Sigmoid colon (tissue), 7 donors: ENCODE data around the gene DPY19L3. TPM values are rescaled to one million over a fixed set of nuclear protein-coding genes. Genes with fewer than 3 reads are reported as not detected.

Experiments
- DNase-seq: peaks from one replicate; pipeline ENCODE4 v3.0.0-alpha.2; 2019
- H3K27ac ChIP-seq, 4 donors: fragments of 200-600 bp; sonication (generic); one replicate each; pipeline ENCODE4 v1.5.1; 2016 to 2019; ENCODE audit warnings: mild to moderate bottlenecking in 1 of 4
- H3K27me3 ChIP-seq, 3 donors: fragments of 200-600 bp; sonication (generic); one replicate each; pipeline ENCODE4 v1.5.1; 2019; ENCODE audit warnings: mild to moderate bottlenecking in 1 of 3
- H3K36me3 ChIP-seq, 4 donors: fragments of 200-600 bp; sonication (generic); one replicate each; pipeline ENCODE4 v1.5.1; 2016 to 2019
- H3K4me1 ChIP-seq, 4 donors: fragments of 200-600 bp; sonication (generic); one replicate each; pipeline ENCODE4 v1.5.1; 2017 to 2019
- H3K4me3 ChIP-seq, 4 donors: fragments of 200-600 bp; sonication (generic); one replicate each; pipeline ENCODE4 v1.5.1; 2017 to 2019; ENCODE audit warnings: mild to moderate bottlenecking in 2 of 4, moderate library complexity in 1 of 4
- H3K9me3 ChIP-seq, 4 donors: fragments of 200-600 bp in 3 of 4; sonication (generic) in 3 of 4; one replicate each; pipeline versions ENCODE4 v1.5.1 to v1.6.1; 2013 to 2019
- CTCF ChIP-seq, 4 experiments: fragments of 450-650 bp in 3 of 4; fragments of 200-600 bp in 1 of 4; IDR thresholded peaks; one replicate each; pipeline ENCODE4 v1.5.1; 2016 to 2019; ENCODE audit warnings: antibody characterized with exemption in 4 of 4, mild to moderate bottlenecking in 3 of 4, moderate library complexity in 2 of 4
- EP300 ChIP-seq, 4 donors: sonication (generic); formaldehyde crosslinking; IDR thresholded peaks; one replicate each; pipeline ENCODE4 v1.6.1; 2017; ENCODE audit warnings: antibody characterized with exemption in 4 of 4
- POLR2A ChIP-seq, 2 donors: fragments of 450-650 bp; IDR thresholded peaks; one replicate each; pipeline ENCODE4 v1.6.1; 2016; ENCODE audit warnings: antibody characterized with exemption in 2 of 2, mild to moderate bottlenecking in 2 of 2, moderate library complexity in 2 of 2
- POLR2AphosphoS5 ChIP-seq, 4 donors: sonication (generic); formaldehyde crosslinking; IDR thresholded peaks; one replicate each; pipeline ENCODE4 v1.6.1; 2017; ENCODE audit warnings: antibody characterized with exemption in 4 of 4
- WGBS, 2 donors: extraction: QIAGEN DNeasy Blood & Tissue Kit; methylation state at CpG; one replicate each; pipeline ENCODE4 v1.1.7; 2013; 5-methylcytosine and 5-hydroxymethylcytosine counted together
- intact Hi-C: fragments of 100-400 bp; cut with DNase I; formaldehyde crosslinking; loops from one replicate; pipeline ENCODE4 v1.15.1; 2023
- polyA plus RNA-seq, 3 donors: library from polyadenylated mRNA; stranded (reverse); fragments of 200-250 nt; gene quantifications; one replicate each; pipeline ENCODE4 v1.2.3, GENCODE V29; 2013
- total RNA-seq, 4 donors: library from RNA; depleted of rRNA; stranded (reverse); fragments of >200 nt; gene quantifications; one replicate each; pipeline ENCODE4 v1.1.0, GENCODE V29; 2016
- donor health status: healthy with polysubstance abuse.
- donor health status: Bipolar disorder and iron deficiency.
- donor health status: healthy.

The DPY19L3 gene
- total and polyA plus RNA-seq, 7 donors: 1.2 to 33.5 (median 11.4) TPM

- Histone ChIP-seq H3K36me3 (peaks cover 0 to 26% (median 4%) of the 10 kb centered on the region in 4 donors), H3K27ac (peak overlapping the region in 2 of 4 donors; percentile 56 to 64), H3K4me3 (no peak overlapping the region), H3K4me1 (peaks cover 0 to 20% (median 13%) of the 10 kb centered on the region in 4 donors), H3K27me3 (no peaks in the 10 kb centered on the region), H3K9me3 (no peaks in the 10 kb centered on the region)
- intact Hi-C loops: no loop called here
- peak; percentile 76 for DNase-seq
- 15 to 56% methylated on average over 7 of the region's 7 CpGs for WGBS, 2 donors
- TF ChIP-seq POLR2A (IDR thresholded peaks at IDR 0.05) (no peak), CTCF (IDR thresholded peaks at IDR 0.05) (no peak), POLR2AphosphoS5 (IDR thresholded peaks at IDR 0.05) (peak in 2 of 4 donors; percentile 49 to 62), EP300 (IDR thresholded peaks at IDR 0.05) (no peak)
Observed at GRCh38 chr19:32387701-32388392, 17.7 kb upstream of the DPY19L3 start.

GRCh38 chr19:32388393-32388855 is 17.1 kb upstream of the DPY19L3 start:
- Histone ChIP-seq H3K27me3 (no peaks in the 10 kb centered on the region), H3K4me1 (peaks cover 0 to 20% (median 13%) of the 10 kb centered on the region in 4 donors), H3K27ac (peak overlapping the region in 2 of 4 donors; percentile 56 to 64), H3K36me3 (peaks cover 0 to 20% (median 0%) of the 10 kb centered on the region in 4 donors), H3K9me3 (no peaks in the 10 kb centered on the region), H3K4me3 (no peak overlapping the region)
- DNase-seq: no peak
- intact Hi-C loops: no loop called here
- WGBS, 2 donors: 35 to 76% methylated on average over 3 of the region's 3 CpGs
- TF ChIP-seq POLR2AphosphoS5 (IDR thresholded peaks at IDR 0.05) (no peak), CTCF (IDR thresholded peaks at IDR 0.05) (no peak), POLR2A (IDR thresholded peaks at IDR 0.05) (no peak), EP300 (IDR thresholded peaks at IDR 0.05) (no peak)

GRCh38 chr19:32392901-32393300 is 12.7 kb upstream of the DPY19L3 start:
- Histone ChIP-seq H3K4me3 (no peak overlapping the region), H3K9me3 (no peaks in the 10 kb centered on the region), H3K36me3 (no peaks in the 10 kb centered on the region), H3K4me1 (peaks cover 0 to 8% (median 7%) of the 10 kb centered on the region in 4 donors), H3K27ac (no peak overlapping the region), H3K27me3 (no peaks in the 10 kb centered on the region)
- 85 to 94% methylated on average over 3 of the region's 3 CpGs for WGBS, 2 donors
- DNase-seq: no peak
- intact Hi-C loops: no loop called here
- TF ChIP-seq POLR2A (IDR thresholded peaks at IDR 0.05): no peak
- no peak for TF ChIP-seq CTCF (IDR thresholded peaks at IDR 0.05)
- no peak for TF ChIP-seq POLR2AphosphoS5 (IDR thresholded peaks at IDR 0.05)
- TF ChIP-seq EP300 (IDR thresholded peaks at IDR 0.05): no peak

GRCh38 chr19:32396046-32396652 is 9.4 kb upstream of the DPY19L3 start:
- Histone ChIP-seq H3K9me3 (no peaks in the 10 kb centered on the region), H3K4me1 (no peaks in the 10 kb centered on the region), H3K4me3 (no peak overlapping the region), H3K36me3 (no peaks in the 10 kb centered on the region), H3K27ac (no peak overlapping the region), H3K27me3 (no peaks in the 10 kb centered on the region)
- no peak for TF ChIP-seq CTCF (IDR thresholded peaks at IDR 0.05)
- TF ChIP-seq POLR2A (IDR thresholded peaks at IDR 0.05): no peak
- no peak for TF ChIP-seq POLR2AphosphoS5 (IDR thresholded peaks at IDR 0.05)
- no peak for TF ChIP-seq EP300 (IDR thresholded peaks at IDR 0.05)
- no peak for DNase-seq
- intact Hi-C loops: no loop called here
- 86 to 89% methylated on average over 6 of the region's 6 CpGs for WGBS, 2 donors
